K562 (cell line): ENCODE measurements around the gene ATXN1. TPM values are rescaled to one million over a fixed set of nuclear protein-coding genes. Genes with fewer than 3 reads are reported as not detected.

Source experiments
- BRD9 ChIP-seq: fragments of 450-650 bp; IDR thresholded peaks from 2 replicates; pipeline ENCODE4 v1.6.1; 2018; ENCODE audit warnings: low read depth; ENCODE audit not compliant: partially characterized antibody
- EHMT2 ChIP-seq: fragments of 450-650 bp; IDR thresholded peaks from 2 replicates; pipeline ENCODE4 v1.6.1; 2018; ENCODE audit warnings: antibody characterized with exemption
- EZH2 ChIP-seq: IDR thresholded peaks from 2 replicates; pipeline ENCODE4 v1.6.1; 2012; ENCODE audit warnings: low read depth, mild to moderate bottlenecking, inconsistent platforms, low read length, borderline replicate concordance
- GABPA ChIP-seq: fragments of 200-800 bp; sonication (Bioruptor generic); conservative IDR thresholded peaks from 2 replicates; pipeline ENCODE4 v1.6.1; 2016; ENCODE audit warnings: low read depth, missing genetic modification characterization, missing compliant biosample characterization
- GATAD2A ChIP-seq: fragments of 450-650 bp; IDR thresholded peaks from 2 replicates; pipeline ENCODE4 v1.6.1; 2017
- HDAC6 ChIP-seq: IDR thresholded peaks from 2 replicates; pipeline ENCODE4 v1.6.1; 2012; ENCODE audit warnings: low read depth, mild to moderate bottlenecking, control low read depth, inconsistent platforms, low read length, moderate library complexity
- KHSRP ChIP-seq: fragments of 450-650 bp; IDR thresholded peaks from 2 replicates; pipeline ENCODE4 v1.6.1; 2017
- PKNOX1 ChIP-seq: fragments of 450-650 bp; IDR thresholded peaks from 2 replicates; pipeline ENCODE4 v1.6.1; 2016
- PREB ChIP-seq: sonication (generic); formaldehyde crosslinking; IDR thresholded peaks from 2 replicates; pipeline ENCODE4 v1.8.1; 2023; ENCODE audit warnings: mild to moderate bottlenecking, missing genetic modification reagents
- RCOR1 ChIP-seq, 2 experiments: IDR thresholded peaks; 2 replicates each; pipeline ENCODE4 v1.6.1; 2012; ENCODE audit warnings: low read depth in 2 of 2, low read length in 2 of 2, borderline replicate concordance in 1 of 2, improper control_type of control experiment in 1 of 2
- ZBTB40 ChIP-seq, 2 experiments: fragments of 450-650 bp in 1 of 2; sonication (generic) in 1 of 2; formaldehyde crosslinking in 1 of 2; IDR thresholded peaks; 2 replicates each; pipeline versions ENCODE4 v1.7.1 to v1.9.0; 2016 to 2022; ENCODE audit warnings: inconsistent platforms in 1 of 2, mild to moderate bottlenecking in 1 of 2, missing genetic modification reagents in 1 of 2
- ZNF175 ChIP-seq: fragments of 200-800 bp; sonication (Bioruptor generic); IDR thresholded peaks from 2 replicates; pipeline ENCODE4 v1.6.1; 2016; ENCODE audit warnings: low read depth, mild to moderate bottlenecking, missing genetic modification characterization, missing compliant biosample characterization
- ZNF311 ChIP-seq: fragments of 250-450 bp; sonication (Bioruptor Pico); IDR thresholded peaks from 2 replicates; pipeline ENCODE4 v1.4.0; 2020; ENCODE audit warnings: mild to moderate bottlenecking, moderate library complexity
- ZNF449 ChIP-seq: fragments of 250-450 bp; sonication (Bioruptor Pico); IDR thresholded peaks from 2 replicates; pipeline ENCODE4 v1.8.0; 2022; ENCODE audit warnings: moderate library complexity, mild to moderate bottlenecking, inconsistent platforms
- ZNF589 ChIP-seq: fragments of 200-800 bp; sonication (Bioruptor generic); IDR thresholded peaks from 2 replicates; pipeline ENCODE4 v1.6.1; 2016; ENCODE audit warnings: low read depth, missing genetic modification characterization, missing compliant biosample characterization
- ZSCAN29 ChIP-seq: fragments of 450-650 bp; IDR thresholded peaks from 2 replicates; pipeline ENCODE4 v1.6.1; 2017
- polyA plus RNA-seq, 8 experiments: library from polyadenylated mRNA; depleted of rRNA in 4 of 8; stranded (reverse) in 5 of 8; unstranded in 3 of 8; fragments of >200 nt; fragmentation: Nextera tagmentation in 2 of 8; fragmentation: Illumina TruSeq in 1 of 8; extraction: Ambion mirVana in 2 of 8; extraction: Trizol in 1 of 8; gene quantifications; 2 replicates each; pipeline versions ENCODE4 v1.2.1 to v1.2.3, GENCODE V29; 2011 to 2014; ENCODE audit warnings: inconsistent platforms in 1 of 8, missing spikeins in 1 of 8
- total RNA-seq, 7 experiments: library from RNA; depleted of rRNA in 6 of 7; stranded (reverse); fragments of >200 nt in 6 of 7; fragmentation: Illumina TruSeq in 2 of 7; extraction: Trizol in 2 of 7; gene quantifications; 2 replicates each; pipeline versions ENCODE4 v1.2.1 to v1.2.3, GENCODE V29; 2011 to 2021; ENCODE audit warnings: low replicate concordance in 1 of 7

Gene ATXN1
- total and polyA plus RNA-seq, 9 of the 15 experiments (the other 6 are each of a cell fraction or from before 2014, with no cell fraction given), result under 0.01 to 1.2 (median 0.58) TPM

GRCh38 chr6:16434885-16435284 is 326.4 kb downstream of the ATXN1 start (continued):
- TF ChIP-seq ZNF311 (CRISPR knock-in tag) (0 out of 2 replicates have a peak, but pooled peaks have one; percentile 61), PKNOX1 (peak; percentile 14; the same call in 1 of the 2 replicates), BRD9 (no peak), ZNF449 (CRISPR knock-in tag) (no peak), GABPA (tag) (no peak; the same call in none of the 2 replicates), KHSRP (no peak), PREB (CRISPR knock-in tag) (no peak), EHMT2 (peak; percentile 72; the same call in 1 of the 2 replicates), ZBTB40 (IDR thresholded peaks at IDR 0.05) (peak; percentile 47; the same call in 1 of the 2 replicates), ZBTB40 (CRISPR knock-in tag; IDR thresholded peaks at IDR 0.05) (no peak), ZNF175 (CRISPR knock-in tag) (peak; percentile 41; the same call in 1 of the 2 replicates), ZNF589 (no peak), HDAC6 (no peak), EZH2 (no peak), RCOR1 (IDR thresholded peaks at IDR 0.05; ENCODE audit: borderline replicate concordance in 1 of 2, low read depth in 2 of 2, low read length in 2 of 2) (no peak; a peak in 1 of 4 replicates), GATAD2A (no peak), ZSCAN29 (no peak)
